Ovary (tissue), 3 donors: Measurements from ENCODE around the gene ABCF3.

ENCODE experiments used
- CTCF ChIP-seq, 3 donors: fragments of 450-650 bp in 2 of 3; fragments of 200-600 bp in 1 of 3; IDR thresholded peaks; one replicate each; pipeline versions ENCODE4 v1.5.1 to v1.8.0; 2016 to 2022; ENCODE audit warnings: antibody characterized with exemption in 3 of 3, mild to moderate bottlenecking in 1 of 3
- POLR2A ChIP-seq: fragments of 450-650 bp; IDR thresholded peaks from one replicate; pipeline ENCODE4 v1.6.1; 2017; ENCODE audit warnings: antibody characterized with exemption, mild to moderate bottlenecking, moderate library complexity
- donor health status: DM: no; HTN: no; CAD: no.

- TF ChIP-seq POLR2A (no peak), CTCF (IDR thresholded peaks at IDR 0.05) (no peak)
These were observed 49.5 kb downstream of the ABCF3 start for GRCh38 chr3:184235381-184236032.
